A549 (cell line): Measurements from ENCODE around the gene STX16.

Source experiments
- BHLHE40 ChIP-seq: IDR thresholded peaks from 2 replicates; pipeline ENCODE4 v1.6.1; 2012; ENCODE audit warnings: low read depth, low read length, inconsistent platforms
- CBX2 ChIP-seq: fragments of 200-600 bp; sonication (generic); IDR thresholded peaks from 2 replicates; pipeline ENCODE4 v1.6.1; 2016; ENCODE audit warnings: low read depth, mild to moderate bottlenecking, borderline replicate concordance
- CTCF ChIP-seq: fragments of >200 bp; sonication (Bioruptor Twin); formaldehyde crosslinking; IDR thresholded peaks from 3 replicates; pipeline ENCODE4 v1.5.1; 2016
- EHMT2 ChIP-seq: fragments of 200-600 bp; sonication (generic); IDR thresholded peaks from 2 replicates; pipeline ENCODE4 v1.6.1; 2016; ENCODE audit warnings: antibody characterized with exemption, low read depth, mild to moderate bottlenecking, moderate library complexity
- ELK1 ChIP-seq: fragments of 150-350 bp; IDR thresholded peaks from 2 replicates; pipeline ENCODE4 v1.6.1; 2014; ENCODE audit warnings: low read depth, mild to moderate bottlenecking, low read length
- FOSL2 ChIP-seq, 2 experiments: fragments of 450-650 bp in 1 of 2; fragments of >200 bp in 1 of 2; sonication (Bioruptor Twin) in 1 of 2; formaldehyde crosslinking; IDR thresholded peaks; 2 replicates each; pipeline versions ENCODE4 v1.5.0 to v1.6.1; 2016 to 2020; ENCODE audit warnings: mild to moderate bottlenecking in 1 of 2, moderate library complexity in 1 of 2
- HOXA7 ChIP-seq: fragments of 250-450 bp; sonication (Bioruptor Pico); IDR thresholded peaks from 2 replicates; pipeline ENCODE4 v1.5.0; 2020; ENCODE audit warnings: mild to moderate bottlenecking, moderate library complexity
- MAX ChIP-seq: IDR thresholded peaks from 2 replicates; pipeline ENCODE4 v1.6.1; 2012
- MYC ChIP-seq: IDR thresholded peaks from 2 replicates; pipeline ENCODE4 v1.6.1; 2012; ENCODE audit warnings: mild to moderate bottlenecking, inconsistent platforms, low read length, improper control_type of control experiment, borderline replicate concordance
- PHF8 ChIP-seq: fragments of 200-600 bp; sonication (generic); IDR thresholded peaks from 2 replicates; pipeline ENCODE4 v1.6.1; 2016; ENCODE audit warnings: low read depth, mild to moderate bottlenecking, antibody characterized with exemption, moderate library complexity, borderline replicate concordance
- POLR2A ChIP-seq: IDR thresholded peaks from 2 replicates; pipeline ENCODE4 v1.6.1; 2012; ENCODE audit warnings: mild to moderate bottlenecking, low read length
- RAD21 ChIP-seq, 2 experiments: fragments of >200 bp in 1 of 2; sonication (Bioruptor Twin) in 1 of 2; formaldehyde crosslinking in 1 of 2; IDR thresholded peaks in 1 of 2; conservative IDR thresholded peaks in 1 of 2; 2 replicates in 1 of 2; 3 replicates in 1 of 2; pipeline ENCODE4 v1.6.1; 2012 to 2018; ENCODE audit warnings: inconsistent platforms in 1 of 2
- REST ChIP-seq: fragments of 200-600 bp; sonication (generic); IDR thresholded peaks from 2 replicates; pipeline ENCODE4 v1.6.1; 2016; ENCODE audit warnings: antibody characterized with exemption, mild to moderate bottlenecking, moderate library complexity
- USF2 ChIP-seq: fragments of 450-650 bp; IDR thresholded peaks from 2 replicates; pipeline ENCODE4 v1.6.1; 2014; ENCODE audit warnings: antibody characterized with exemption

- TF ChIP-seq CTCF: no peak
- TF ChIP-seq POLR2A: no peak
- no peak for TF ChIP-seq REST
- no peak for TF ChIP-seq HOXA7 (CRISPR knock-in tag)
- TF ChIP-seq BHLHE40: no peak
- no peak for TF ChIP-seq MAX
- no peak for TF ChIP-seq RAD21 (conservative IDR thresholded peaks at IDR 0.05 in 1 of 2, IDR thresholded peaks at IDR 0.05 in 1 of 2)
- TF ChIP-seq MYC: no peak
- no peak for TF ChIP-seq USF2
- no peak for TF ChIP-seq PHF8
- TF ChIP-seq EHMT2: no peak
- no peak for TF ChIP-seq CBX2
- no peak for TF ChIP-seq ELK1
- no peak for TF ChIP-seq FOSL2 (IDR thresholded peaks at IDR 0.05)
- no peak for TF ChIP-seq FOSL2 (CRISPR knock-in tag; IDR thresholded peaks at IDR 0.05)
These were observed 34.7 kb upstream of the STX16 start for GRCh38 chr20:58616411-58616810.
